HEK293 (cell line): Measurements from ENCODE around the gene SHISA6.

Experiments
- CTCF ChIA-PET: fragments of 350-600 bp; formaldehyde crosslinking; extraction: SDS; loops from one replicate; lab custom pipeline; 2021; ENCODE audit warnings: antibody characterized with exemption; lab: Yijun Ruan, JAX
- POLR2A ChIA-PET: fragments of 300-600 bp; formaldehyde crosslinking; extraction: SDS; loops from one replicate; lab custom pipeline; 2020; ENCODE audit warnings: antibody characterized with exemption, inconsistent platforms; lab: Yijun Ruan, JAX
- H3K27ac ChIP-seq: fragments of 200-500 bp; sonication (Bioruptor generic); 2 replicates; pipeline ENCODE4 v1.5.1; 2014; ENCODE audit warnings: low read depth, low read length, control low read depth, inconsistent platforms; ENCODE audit errors: extremely low read depth
- H3K36me3 ChIP-seq, 2 experiments: fragments of 200-500 bp in 1 of 2; sonication (Bioruptor generic) in 1 of 2; 1 replicate in 1 of 2; 2 replicates in 1 of 2; pipeline ENCODE4 v1.5.1; 2014 to 2017; ENCODE audit warnings: inconsistent platforms in 2 of 2, low read length in 2 of 2; ENCODE audit not compliant: control insufficient read depth in 2 of 2, insufficient read depth in 1 of 2
- H3K4me1 ChIP-seq: fragments of 200-500 bp; sonication (Bioruptor generic); 2 replicates; pipeline ENCODE4 v1.5.1; 2014; ENCODE audit warnings: mild to moderate bottlenecking, low read length, inconsistent platforms; ENCODE audit not compliant: control insufficient read depth, insufficient read depth
- H3K4me3 ChIP-seq: 2 replicates; pipeline ENCODE4 v1.5.1; 2011; ENCODE audit warnings: low read depth, mild to moderate bottlenecking, control low read depth, low read length, moderate library complexity
- H3K9me3 ChIP-seq: fragments of 200-500 bp; sonication (Bioruptor generic); 2 replicates; pipeline ENCODE4 v1.5.1; 2014; ENCODE audit warnings: low read depth, low read length, inconsistent platforms; ENCODE audit not compliant: control insufficient read depth, insufficient read depth
- ELK4 ChIP-seq: IDR thresholded peaks from 2 replicates; pipeline ENCODE4 v1.6.1; 2011; ENCODE audit warnings: mild to moderate bottlenecking, low read depth, low read length, borderline replicate concordance
- HOXC10 ChIP-seq: sonication (generic); formaldehyde crosslinking; IDR thresholded peaks from 2 replicates; pipeline ENCODE4 v1.8.1; 2023; ENCODE audit warnings: mild to moderate bottlenecking, missing genetic modification reagents
- KLF1 ChIP-seq: fragments of 450-650 bp; formaldehyde crosslinking; IDR thresholded peaks from 2 replicates; pipeline ENCODE4 v1.5.1; 2016; ENCODE audit warnings: missing biosample characterization, missing genetic modification characterization
- MEIS1 ChIP-seq: sonication (generic); formaldehyde crosslinking; IDR thresholded peaks from 2 replicates; pipeline ENCODE4 v1.8.1; 2022; ENCODE audit warnings: missing genetic modification reagents, mild to moderate bottlenecking, borderline replicate concordance
- SP2 ChIP-seq: fragments of 450-650 bp; formaldehyde crosslinking; IDR thresholded peaks from 2 replicates; pipeline ENCODE4 v1.5.1; 2016; ENCODE audit warnings: missing biosample characterization, missing genetic modification characterization
- ZBTB1 ChIP-seq: fragments of 450-650 bp; formaldehyde crosslinking; IDR thresholded peaks from 2 replicates; pipeline ENCODE4 v1.5.1; 2016; ENCODE audit warnings: missing biosample characterization, missing genetic modification characterization
- ZBTB10 ChIP-seq: fragments of 450-650 bp; formaldehyde crosslinking; IDR thresholded peaks from 2 replicates; pipeline ENCODE4 v1.5.1; 2016; ENCODE audit warnings: missing biosample characterization, missing genetic modification characterization
- ZBTB7A ChIP-seq: fragments of 450-650 bp; formaldehyde crosslinking; IDR thresholded peaks from 2 replicates; pipeline ENCODE4 v1.5.1; 2016; ENCODE audit warnings: low read depth, missing biosample characterization, missing genetic modification characterization
- ZNF16 ChIP-seq: fragments of 450-650 bp; formaldehyde crosslinking; IDR thresholded peaks from 2 replicates; pipeline ENCODE4 v1.5.1; 2016; ENCODE audit warnings: low read depth, missing biosample characterization, missing genetic modification characterization
- ZNF174 ChIP-seq: fragments of 450-650 bp; formaldehyde crosslinking; IDR thresholded peaks from 2 replicates; pipeline ENCODE4 v1.5.0; 2017; ENCODE audit warnings: missing biosample characterization, mild to moderate bottlenecking, missing genetic modification characterization
- ZNF211 ChIP-seq: fragments of 450-650 bp; formaldehyde crosslinking; IDR thresholded peaks from 2 replicates; pipeline ENCODE4 v1.5.1; 2016; ENCODE audit warnings: low read depth, missing biosample characterization, missing genetic modification characterization
- ZNF398 ChIP-seq: fragments of 450-650 bp; formaldehyde crosslinking; IDR thresholded peaks from 2 replicates; pipeline ENCODE4 v1.5.1; 2017; ENCODE audit warnings: missing biosample characterization, missing genetic modification characterization
- ZNF426 ChIP-seq: fragments of 450-650 bp; formaldehyde crosslinking; IDR thresholded peaks from 2 replicates; pipeline ENCODE4 v1.5.1; 2017; ENCODE audit warnings: missing biosample characterization, missing genetic modification characterization, mild to moderate bottlenecking, inconsistent platforms, moderate library complexity
- ZNF529 ChIP-seq: fragments of 450-650 bp; formaldehyde crosslinking; IDR thresholded peaks from 2 replicates; pipeline ENCODE4 v1.5.1; 2017; ENCODE audit warnings: missing genetic modification characterization, missing biosample characterization; ENCODE audit not compliant: insufficient replicate concordance
- ZNF548 ChIP-seq: fragments of 450-650 bp; formaldehyde crosslinking; IDR thresholded peaks from 2 replicates; pipeline ENCODE4 v1.5.1; 2016; ENCODE audit warnings: missing biosample characterization, missing genetic modification characterization
- ZNF670 ChIP-seq: fragments of 450-650 bp; formaldehyde crosslinking; IDR thresholded peaks from 2 replicates; pipeline ENCODE4 v1.5.1; 2016; ENCODE audit warnings: missing biosample characterization, missing genetic modification characterization, low read depth
- ZNF704 ChIP-seq: fragments of 450-650 bp; formaldehyde crosslinking; IDR thresholded peaks from 2 replicates; pipeline ENCODE4 v1.5.1; 2016; ENCODE audit warnings: missing biosample characterization, missing genetic modification characterization
- ZNF747 ChIP-seq: fragments of 450-650 bp; formaldehyde crosslinking; IDR thresholded peaks from 2 replicates; pipeline ENCODE4 v1.5.1; 2016; ENCODE audit warnings: missing biosample characterization, missing genetic modification characterization
- ZNF76 ChIP-seq: fragments of 450-650 bp; formaldehyde crosslinking; IDR thresholded peaks from 2 replicates; pipeline ENCODE4; 2016; ENCODE audit warnings: low read depth, missing biosample characterization, missing genetic modification characterization, borderline replicate concordance

Gene SHISA6

GRCh38 chr17:11290814-11291213 lies 49.8 kb downstream of the SHISA6 start:
- no peaks in the 10 kb centered on the region for H3K36me3 ChIP-seq
- CTCF ChIA-PET: no interaction called here
- no peaks in the 10 kb centered on the region for H3K9me3 ChIP-seq
- no peak overlapping the region for H3K27ac ChIP-seq
- POLR2A ChIA-PET: no interaction called here
- H3K4me3 ChIP-seq: no peak overlapping the region
- H3K4me1 ChIP-seq: no peaks in the 10 kb centered on the region
- TF ChIP-seq ZNF16 (tag by site-specific recombination) (no peak), ZBTB10 (tag by site-specific recombination) (no peak), ZNF174 (no peak), ZNF548 (no peak), ZNF747 (tag by site-specific recombination) (no peak)

- ChIA-PET CTCF (no interaction called here), POLR2A (no interaction called here)
- Histone ChIP-seq H3K27ac (no peak overlapping the region), H3K36me3 (no peaks in the 10 kb centered on the region), H3K4me1 (no peaks in the 10 kb centered on the region), H3K4me3 (no peak overlapping the region), H3K9me3 (no peaks in the 10 kb centered on the region)
- TF ChIP-seq ZNF529 (tag by site-specific recombination) (no peak), ZNF211 (tag by site-specific recombination) (no peak)
Observed at GRCh38 chr17:11292491-11292890, 51.5 kb downstream of the SHISA6 start.

- no peaks in the 10 kb centered on the region for H3K4me1 ChIP-seq
- ChIA-PET CTCF (interaction anchor here (0.7 to 1.2 kb wide), 3 partner anchors 9 to 503 kb away, joined by 3 read pairs; no protein-coding TSS in a partner anchor), POLR2A (no interaction called here)
- H3K27ac ChIP-seq: no peak overlapping the region
- no peaks in the 10 kb centered on the region for H3K36me3 ChIP-seq
- no peak overlapping the region for H3K4me3 ChIP-seq
- no peak for TF ChIP-seq ZBTB7A (tag by site-specific recombination)
- no peak for TF ChIP-seq HOXC10 (CRISPR knock-in tag)
- no peak for TF ChIP-seq SP2
- no peak for TF ChIP-seq ZBTB1
- no peak for TF ChIP-seq ZNF76 (tag by site-specific recombination)
- no peak for TF ChIP-seq KLF1 (tag by site-specific recombination)
- no peak for TF ChIP-seq ZNF426 (tag by site-specific recombination)
- no peaks in the 10 kb centered on the region for H3K9me3 ChIP-seq
Observed at GRCh38 chr17:11293480-11293879, 52.5 kb downstream of the SHISA6 start.

GRCh38 chr17:11294826-11295225 lies 53.8 kb downstream of the SHISA6 start:
- no peaks in the 10 kb centered on the region for H3K4me1 ChIP-seq
- H3K27ac ChIP-seq: no peak overlapping the region
- H3K36me3 ChIP-seq: no peaks in the 10 kb centered on the region
- no peaks in the 10 kb centered on the region for H3K9me3 ChIP-seq
- ChIA-PET POLR2A (no interaction called here), CTCF (interaction anchor here (0.8 kb wide), 1 partner anchor 14 kb away, joined by 3 read pairs; no protein-coding TSS in a partner anchor)
- H3K4me3 ChIP-seq: no peak overlapping the region
- TF ChIP-seq MEIS1 (CRISPR knock-in tag) (no peak), ZNF670 (no peak), ZNF704 (tag by site-specific recombination) (no peak), ELK4 (no peak), ZNF398 (tag by site-specific recombination) (no peak)
